Measurements from ENCODE around the gene NF1.

NF1 gene

DNA sequence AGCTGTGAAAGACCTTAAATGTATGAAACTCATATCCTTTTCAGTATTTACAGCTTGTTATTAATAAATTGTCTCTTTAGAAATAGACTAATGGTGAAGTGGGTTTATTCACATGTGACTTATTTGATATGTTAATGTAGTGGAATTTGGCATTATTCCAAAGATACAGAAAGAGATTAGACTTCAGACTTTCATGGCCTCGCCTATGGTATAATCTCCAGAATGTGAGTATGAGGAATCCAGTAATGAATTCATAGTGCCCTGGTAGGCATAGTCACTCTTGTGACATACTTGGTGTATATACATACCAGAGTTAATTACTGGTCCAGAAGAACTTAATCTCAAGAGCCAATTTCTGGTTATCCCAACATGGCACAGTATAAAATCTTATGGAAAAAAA lies 129.6 kb downstream of the NF1 start:
- DNase-seq (ENCODE audit: extremely low read depth, low read depth): no peak
- TF ChIP-seq, protein P1, sequence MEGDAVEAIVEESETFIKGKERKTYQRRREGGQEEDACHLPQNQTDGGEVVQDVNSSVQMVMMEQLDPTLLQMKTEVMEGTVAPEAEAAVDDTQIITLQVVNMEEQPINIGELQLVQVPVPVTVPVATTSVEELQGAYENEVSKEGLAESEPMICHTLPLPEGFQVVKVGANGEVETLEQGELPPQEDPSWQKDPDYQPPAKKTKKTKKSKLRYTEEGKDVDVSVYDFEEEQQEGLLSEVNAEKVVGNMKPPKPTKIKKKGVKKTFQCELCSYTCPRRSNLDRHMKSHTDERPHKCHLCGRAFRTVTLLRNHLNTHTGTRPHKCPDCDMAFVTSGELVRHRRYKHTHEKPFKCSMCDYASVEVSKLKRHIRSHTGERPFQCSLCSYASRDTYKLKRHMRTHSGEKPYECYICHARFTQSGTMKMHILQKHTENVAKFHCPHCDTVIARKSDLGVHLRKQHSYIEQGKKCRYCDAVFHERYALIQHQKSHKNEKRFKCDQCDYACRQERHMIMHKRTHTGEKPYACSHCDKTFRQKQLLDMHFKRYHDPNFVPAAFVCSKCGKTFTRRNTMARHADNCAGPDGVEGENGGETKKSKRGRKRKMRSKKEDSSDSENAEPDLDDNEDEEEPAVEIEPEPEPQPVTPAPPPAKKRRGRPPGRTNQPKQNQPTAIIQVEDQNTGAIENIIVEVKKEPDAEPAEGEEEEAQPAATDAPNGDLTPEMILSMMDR (IDR thresholded peaks at IDR 0.05; ENCODE audit: low read depth, low read length): no peak

DNA sequence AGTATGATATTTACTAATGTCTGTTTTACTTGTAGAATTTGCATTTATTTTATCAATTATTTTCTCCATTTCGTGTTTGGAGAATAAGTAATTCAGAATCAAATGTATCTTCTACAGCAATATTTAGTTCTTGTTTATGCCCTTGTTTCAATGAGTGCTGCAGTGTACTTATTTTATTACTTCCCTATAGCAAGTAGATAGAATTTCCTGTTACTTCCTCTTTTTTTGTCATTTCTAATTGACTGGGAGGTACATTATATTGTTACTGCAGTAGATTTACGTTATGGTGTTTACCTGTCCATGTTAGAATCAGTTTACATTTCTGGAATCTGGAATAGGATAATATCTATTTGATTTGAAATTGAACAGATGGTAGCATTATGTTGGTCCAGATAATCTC lies 131.1 kb downstream of the NF1 start:
- no peak for DNase-seq (ENCODE audit: extremely low read depth, low read depth)
- TF ChIP-seq, protein P1 (IDR thresholded peaks at IDR 0.05; ENCODE audit: low read depth, low read length): no peak

DNA sequence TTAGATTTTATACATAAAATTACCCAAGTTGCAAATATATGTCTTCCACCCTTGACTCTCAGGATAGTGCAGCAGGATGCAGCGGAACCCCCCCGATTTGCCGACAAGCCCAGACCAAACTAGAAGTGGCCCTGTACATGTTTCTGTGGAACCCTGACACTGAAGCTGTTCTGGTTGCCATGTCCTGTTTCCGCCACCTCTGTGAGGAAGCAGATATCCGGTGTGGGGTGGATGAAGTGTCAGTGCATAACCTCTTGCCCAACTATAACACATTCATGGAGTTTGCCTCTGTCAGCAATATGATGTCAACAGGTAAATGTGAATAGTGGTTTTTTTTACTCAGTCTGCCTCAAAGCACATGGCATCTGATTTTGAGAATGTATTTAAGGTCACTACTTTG lies 131.6 kb downstream of the NF1 start:
- TF ChIP-seq, protein P1 (IDR thresholded peaks at IDR 0.05; ENCODE audit: low read depth, low read length): no peak
- DNase-seq (ENCODE audit: extremely low read depth, low read depth): no peak

DNA sequence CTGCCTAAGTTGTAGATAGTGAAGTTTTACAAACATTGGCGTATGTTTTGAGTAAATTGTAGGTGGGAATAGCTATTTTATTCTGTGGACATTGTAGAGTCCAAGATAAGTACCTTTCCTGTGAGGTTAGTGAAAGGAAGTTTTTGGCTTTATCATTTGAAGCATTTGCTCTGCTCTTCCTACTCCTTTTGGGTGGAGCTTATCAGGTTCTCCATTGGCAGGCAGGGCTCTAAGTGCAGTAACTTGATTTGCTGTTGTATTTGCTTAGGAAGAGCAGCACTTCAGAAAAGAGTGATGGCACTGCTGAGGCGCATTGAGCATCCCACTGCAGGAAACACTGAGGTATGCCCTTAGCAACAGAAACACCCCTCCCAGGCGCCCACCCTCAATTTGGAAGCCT lies 132.2 kb downstream of the NF1 start:
- no peak for DNase-seq (ENCODE audit: extremely low read depth, low read depth)
- TF ChIP-seq, protein P1 (IDR thresholded peaks at IDR 0.05; ENCODE audit: low read depth, low read length): no peak

DNA sequence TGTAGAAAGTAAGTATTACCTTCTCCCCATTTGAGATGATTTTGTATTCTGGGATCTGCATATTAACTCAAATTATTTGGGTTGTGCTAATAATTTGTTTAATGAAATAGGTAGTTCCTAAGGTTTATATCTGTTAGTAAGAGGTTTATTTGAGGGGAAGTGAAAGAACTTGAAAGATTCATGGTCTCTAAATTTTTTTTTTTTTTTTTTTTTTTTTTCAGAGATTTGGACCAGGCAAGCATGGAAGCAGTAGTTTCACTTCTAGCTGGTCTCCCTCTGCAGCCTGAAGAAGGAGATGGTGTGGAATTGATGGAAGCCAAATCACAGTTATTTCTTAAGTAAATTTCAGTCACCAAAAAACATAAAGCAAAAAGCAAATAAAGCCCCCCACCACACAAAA lies 137.1 kb downstream of the NF1 start:
- DNase-seq (ENCODE audit: extremely low read depth, low read depth): no peak
- TF ChIP-seq, protein P1 (IDR thresholded peaks at IDR 0.05; ENCODE audit: low read depth, low read length): no peak

DNA sequence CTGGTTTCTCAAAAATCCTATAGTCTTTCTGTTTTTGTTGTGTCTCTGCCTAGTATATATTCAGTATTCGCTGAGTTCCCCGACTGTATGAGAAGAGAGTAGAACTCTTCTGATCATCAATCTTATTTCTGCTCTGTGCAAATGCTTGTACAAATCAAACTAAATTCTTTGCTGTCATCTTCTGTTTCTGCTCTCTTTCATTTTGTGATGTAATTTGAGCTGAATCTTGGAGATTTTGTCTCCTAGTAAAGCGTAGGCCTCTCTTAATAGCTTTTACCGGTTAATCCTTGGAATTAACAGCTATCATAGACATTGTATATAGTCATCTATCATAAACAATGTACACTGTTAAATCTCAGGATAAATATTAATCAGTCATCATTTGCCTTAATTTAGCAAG lies 140.3 kb downstream of the NF1 start:
- DNase-seq (ENCODE audit: extremely low read depth, low read depth): no peak
- TF ChIP-seq, protein P1 (IDR thresholded peaks at IDR 0.05; ENCODE audit: low read depth, low read length): no peak

DNA sequence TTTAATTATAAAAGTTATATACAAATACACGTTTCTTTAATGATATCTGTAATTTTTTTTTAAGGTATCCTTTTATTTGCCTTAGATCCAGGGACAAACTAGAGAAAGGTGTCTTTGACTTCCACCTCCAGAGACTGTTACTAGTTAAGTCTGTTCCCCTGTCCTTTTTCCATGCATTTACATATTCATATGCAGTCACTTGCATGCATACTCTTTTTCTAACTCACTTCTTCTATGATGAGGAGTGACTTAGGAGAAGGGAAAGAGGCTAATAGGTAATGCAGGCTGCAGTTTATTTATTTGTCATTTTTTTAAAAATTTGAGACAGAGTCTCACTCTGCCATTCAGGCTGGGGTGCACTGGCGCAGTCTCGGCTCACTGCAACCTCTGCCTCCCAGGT lies 141.4 kb downstream of the NF1 start:
- DNase-seq (ENCODE audit: extremely low read depth, low read depth): no peak
- TF ChIP-seq, protein P1 (IDR thresholded peaks at IDR 0.05; ENCODE audit: low read depth, low read length): no peak

Measured in AG09319 (cell line).